K562 (cell line): ENCODE results near the gene SIRPB2. TPM values are rescaled to one million over a fixed set of nuclear protein-coding genes. Genes with fewer than 3 reads are reported as not detected.
A peak's percentile ranks its signal among the peaks of the same experiment; 100 is the strongest.

Source experiments
- ADNP ChIP-seq: fragments of 200-800 bp; sonication (Bioruptor generic); IDR thresholded peaks from 2 replicates; pipeline ENCODE4 v1.6.1; 2016; ENCODE audit warnings: missing genetic modification characterization, missing compliant biosample characterization
- ATF1 ChIP-seq, 2 experiments: fragments of 450-650 bp in 1 of 2; IDR thresholded peaks; 2 replicates each; pipeline ENCODE4 v1.6.1; 2016; ENCODE audit warnings: missing compliant biosample characterization in 1 of 2, missing genetic modification characterization in 1 of 2
- BCLAF1 ChIP-seq, 2 experiments: fragments of 450-650 bp in 1 of 2; IDR thresholded peaks; 2 replicates each; pipeline ENCODE4 v1.6.1; 2011 to 2017; ENCODE audit warnings: low read depth in 2 of 2, antibody characterized with exemption in 1 of 2, borderline replicate concordance in 1 of 2, low read length in 1 of 2, mild to moderate bottlenecking in 1 of 2, mixed read lengths in 1 of 2; ENCODE audit not compliant: control insufficient read depth in 1 of 2
- BCOR ChIP-seq: fragments of 450-650 bp; IDR thresholded peaks from 2 replicates; pipeline ENCODE4 v1.6.1; 2016
- CAMTA2 ChIP-seq: fragments of 250-450 bp; sonication (Bioruptor Pico); conservative IDR thresholded peaks from 2 replicates; pipeline ENCODE4 v1.5.1; 2022
- CBFA2T3 ChIP-seq: fragments of 450-650 bp; IDR thresholded peaks from 2 replicates; pipeline ENCODE4 v1.6.1; 2017
- EP400 ChIP-seq: fragments of 450-650 bp; IDR thresholded peaks from 2 replicates; pipeline ENCODE4 v1.6.1; 2017; ENCODE audit warnings: antibody characterized with exemption, mild to moderate bottlenecking, moderate library complexity
- FOXA3 ChIP-seq, 2 experiments: fragments of 450-650 bp in 1 of 2; sonication (generic) in 1 of 2; formaldehyde crosslinking; IDR thresholded peaks in 1 of 2; conservative IDR thresholded peaks in 1 of 2; 2 replicates each; pipeline versions ENCODE4 v1.4.0 to v1.8.0; 2020 to 2022; ENCODE audit warnings: mild to moderate bottlenecking in 2 of 2, missing genetic modification reagents in 1 of 2
- FUS ChIP-seq: fragments of 200-400 bp; formaldehyde crosslinking; optimal IDR thresholded peaks from 2 replicates; pipeline ENCODE3; 2017; ENCODE audit warnings: low read depth, low read length
- KAT8 ChIP-seq: fragments of 450-650 bp; IDR thresholded peaks from 2 replicates; pipeline ENCODE4 v1.6.1; 2016; ENCODE audit warnings: low read depth, mild to moderate bottlenecking
- NCOA6 ChIP-seq: fragments of 450-650 bp; IDR thresholded peaks from 2 replicates; pipeline ENCODE4 v1.6.1; 2017; ENCODE audit warnings: mild to moderate bottlenecking
- RNF2 ChIP-seq: sonication (generic); IDR thresholded peaks from 2 replicates; pipeline ENCODE4 v1.6.1; 2016
- STAT5A ChIP-seq: IDR thresholded peaks from 2 replicates; pipeline ENCODE4 v1.6.1; 2012; ENCODE audit warnings: low read length, inconsistent platforms, borderline replicate concordance
- ZNF239 ChIP-seq: fragments of 250-450 bp; sonication (Bioruptor Pico); IDR thresholded peaks from 2 replicates; pipeline ENCODE4 v1.4.0; 2020; ENCODE audit warnings: mild to moderate bottlenecking
- ZNF41 ChIP-seq: fragments of 250-450 bp; sonication (Bioruptor Pico); conservative IDR thresholded peaks from 2 replicates; pipeline ENCODE4 v1.4.0; 2020; ENCODE audit warnings: mild to moderate bottlenecking
- ZNF444 ChIP-seq: fragments of 250-450 bp; sonication (Bioruptor Pico); IDR thresholded peaks from 2 replicates; pipeline ENCODE4 v1.4.0; 2020; ENCODE audit warnings: mild to moderate bottlenecking, moderate library complexity
- ZNF445 ChIP-seq: fragments of 250-450 bp; sonication (Bioruptor Pico); IDR thresholded peaks from 2 replicates; pipeline ENCODE4 v1.4.0; 2020; ENCODE audit warnings: low read depth, mild to moderate bottlenecking, moderate library complexity
- polyA plus RNA-seq, 8 experiments: library from polyadenylated mRNA; depleted of rRNA in 4 of 8; stranded (reverse) in 5 of 8; unstranded in 3 of 8; fragments of >200 nt; fragmentation: Nextera tagmentation in 2 of 8; fragmentation: Illumina TruSeq in 1 of 8; extraction: Ambion mirVana in 2 of 8; extraction: Trizol in 1 of 8; gene quantifications; 2 replicates each; pipeline versions ENCODE4 v1.2.1 to v1.2.3, GENCODE V29; 2011 to 2014; ENCODE audit warnings: inconsistent platforms in 1 of 8, missing spikeins in 1 of 8
- total RNA-seq, 7 experiments: library from RNA; depleted of rRNA in 6 of 7; stranded (reverse); fragments of >200 nt in 6 of 7; fragmentation: Illumina TruSeq in 2 of 7; extraction: Trizol in 2 of 7; gene quantifications; 2 replicates each; pipeline versions ENCODE4 v1.2.1 to v1.2.3, GENCODE V29; 2011 to 2021; ENCODE audit warnings: low replicate concordance in 1 of 7
- TF ChIP-seq, protein P1 (sequence below): fragments of 250-450 bp; sonication (Bioruptor Pico); IDR thresholded peaks from 2 replicates; pipeline ENCODE4 v1.5.0; 2021
- TF ChIP-seq, protein P2 (sequence below), 2 experiments: fragments of 200-800 bp in 1 of 2; sonication (Bioruptor generic) in 1 of 2; sonication (generic) in 1 of 2; formaldehyde crosslinking in 1 of 2; IDR thresholded peaks in 1 of 2; conservative IDR thresholded peaks in 1 of 2; 2 replicates each; pipeline versions ENCODE4 v1.5.0 to v1.6.1; 2016 to 2020; ENCODE audit warnings: missing compliant biosample characterization in 1 of 2, missing genetic modification characterization in 1 of 2, missing genetic modification reagents in 1 of 2
- TF ChIP-seq, protein P3 (sequence below): fragments of 250-450 bp; sonication (Bioruptor Pico); IDR thresholded peaks from 2 replicates; pipeline ENCODE4 v1.9.0; 2021; ENCODE audit warnings: mild to moderate bottlenecking
- TF ChIP-seq, protein P4 (sequence below): fragments of 150-350 bp; conservative IDR thresholded peaks from 2 replicates; pipeline ENCODE4 v1.6.1; 2014; ENCODE audit warnings: low read length

Gene SIRPB2
- total and polyA plus RNA-seq, 9 of the 15 experiments (the other 6 are each of a cell fraction or from before 2014, with no cell fraction given), result 0.07 TPM; not detected in 7

GRCh38 chr20:1434571-1435336 lies 56.5 kb downstream of the SIRPB2 start (continued):
- TF ChIP-seq ZNF41 (CRISPR knock-in tag), result no peak
- TF ChIP-seq ZNF239, result no peak
- no peak for TF ChIP-seq FUS
- no peak for TF ChIP-seq ZNF445 (CRISPR knock-in tag)
- no peak for TF ChIP-seq BCLAF1 (IDR thresholded peaks at IDR 0.05; ENCODE audit: borderline replicate concordance in 1 of 2, control insufficient read depth in 1 of 2, low read depth in 2 of 2, low read length in 1 of 2)
- 0 out of 2 replicates have a peak, but pooled peaks have one; percentile 61 for TF ChIP-seq RNF2
- TF ChIP-seq, protein P1, sequence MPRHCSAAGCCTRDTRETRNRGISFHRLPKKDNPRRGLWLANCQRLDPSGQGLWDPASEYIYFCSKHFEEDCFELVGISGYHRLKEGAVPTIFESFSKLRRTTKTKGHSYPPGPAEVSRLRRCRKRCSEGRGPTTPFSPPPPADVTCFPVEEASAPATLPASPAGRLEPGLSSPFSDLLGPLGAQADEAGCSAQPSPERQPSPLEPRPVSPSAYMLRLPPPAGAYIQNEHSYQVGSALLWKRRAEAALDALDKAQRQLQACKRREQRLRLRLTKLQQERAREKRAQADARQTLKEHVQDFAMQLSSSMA (CRISPR knock-in tag), result no peak
- TF ChIP-seq BCOR, result no peak
- TF ChIP-seq CAMTA2, result no peak
- TF ChIP-seq, protein P2, sequence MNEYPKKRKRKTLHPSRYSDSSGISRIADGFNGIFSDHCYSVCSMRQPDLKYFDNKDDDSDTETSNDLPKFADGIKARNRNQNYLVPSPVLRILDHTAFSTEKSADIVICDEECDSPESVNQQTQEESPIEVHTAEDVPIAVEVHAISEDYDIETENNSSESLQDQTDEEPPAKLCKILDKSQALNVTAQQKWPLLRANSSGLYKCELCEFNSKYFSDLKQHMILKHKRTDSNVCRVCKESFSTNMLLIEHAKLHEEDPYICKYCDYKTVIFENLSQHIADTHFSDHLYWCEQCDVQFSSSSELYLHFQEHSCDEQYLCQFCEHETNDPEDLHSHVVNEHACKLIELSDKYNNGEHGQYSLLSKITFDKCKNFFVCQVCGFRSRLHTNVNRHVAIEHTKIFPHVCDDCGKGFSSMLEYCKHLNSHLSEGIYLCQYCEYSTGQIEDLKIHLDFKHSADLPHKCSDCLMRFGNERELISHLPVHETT (CRISPR knock-in tag; conservative IDR thresholded peaks at IDR 0.05 in 1 of 2, IDR thresholded peaks at IDR 0.05 in 1 of 2), result no peak
- TF ChIP-seq STAT5A, result peak; percentile 92
- peak; percentile 56 for TF ChIP-seq CBFA2T3
- TF ChIP-seq FOXA3 (CRISPR knock-in tag; conservative IDR thresholded peaks at IDR 0.05 in 1 of 2, IDR thresholded peaks at IDR 0.05 in 1 of 2), result no peak
- no peak for TF ChIP-seq KAT8
- no peak for TF ChIP-seq ADNP
- TF ChIP-seq NCOA6, result no peak
- TF ChIP-seq, protein P3, sequence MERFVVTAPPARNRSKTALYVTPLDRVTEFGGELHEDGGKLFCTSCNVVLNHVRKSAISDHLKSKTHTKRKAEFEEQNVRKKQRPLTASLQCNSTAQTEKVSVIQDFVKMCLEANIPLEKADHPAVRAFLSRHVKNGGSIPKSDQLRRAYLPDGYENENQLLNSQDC (CRISPR knock-in tag), result no peak
- TF ChIP-seq EP400, result no peak
- TF ChIP-seq, protein P4, sequence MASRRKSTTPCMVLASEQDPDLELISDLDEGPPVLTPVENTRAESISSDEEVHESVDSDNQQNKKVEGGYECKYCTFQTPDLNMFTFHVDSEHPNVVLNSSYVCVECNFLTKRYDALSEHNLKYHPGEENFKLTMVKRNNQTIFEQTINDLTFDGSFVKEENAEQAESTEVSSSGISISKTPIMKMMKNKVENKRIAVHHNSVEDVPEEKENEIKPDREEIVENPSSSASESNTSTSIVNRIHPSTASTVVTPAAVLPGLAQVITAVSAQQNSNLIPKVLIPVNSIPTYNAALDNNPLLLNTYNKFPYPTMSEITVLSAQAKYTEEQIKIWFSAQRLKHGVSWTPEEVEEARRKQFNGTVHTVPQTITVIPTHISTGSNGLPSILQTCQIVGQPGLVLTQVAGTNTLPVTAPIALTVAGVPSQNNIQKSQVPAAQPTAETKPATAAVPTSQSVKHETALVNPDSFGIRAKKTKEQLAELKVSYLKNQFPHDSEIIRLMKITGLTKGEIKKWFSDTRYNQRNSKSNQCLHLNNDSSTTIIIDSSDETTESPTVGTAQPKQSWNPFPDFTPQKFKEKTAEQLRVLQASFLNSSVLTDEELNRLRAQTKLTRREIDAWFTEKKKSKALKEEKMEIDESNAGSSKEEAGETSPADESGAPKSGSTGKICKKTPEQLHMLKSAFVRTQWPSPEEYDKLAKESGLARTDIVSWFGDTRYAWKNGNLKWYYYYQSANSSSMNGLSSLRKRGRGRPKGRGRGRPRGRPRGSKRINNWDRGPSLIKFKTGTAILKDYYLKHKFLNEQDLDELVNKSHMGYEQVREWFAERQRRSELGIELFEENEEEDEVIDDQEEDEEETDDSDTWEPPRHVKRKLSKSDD, result no peak
- no peak for TF ChIP-seq ZNF444 (CRISPR knock-in tag)
- TF ChIP-seq ATF1 (CRISPR knock-in tag; IDR thresholded peaks at IDR 0.05), result no peak
- TF ChIP-seq ATF1 (tag; IDR thresholded peaks at IDR 0.05), result peak; percentile 37; the same call in 1 of the 2 replicates
